ENCODE results near the gene PYDC1.

Gene PYDC1

DNA sequence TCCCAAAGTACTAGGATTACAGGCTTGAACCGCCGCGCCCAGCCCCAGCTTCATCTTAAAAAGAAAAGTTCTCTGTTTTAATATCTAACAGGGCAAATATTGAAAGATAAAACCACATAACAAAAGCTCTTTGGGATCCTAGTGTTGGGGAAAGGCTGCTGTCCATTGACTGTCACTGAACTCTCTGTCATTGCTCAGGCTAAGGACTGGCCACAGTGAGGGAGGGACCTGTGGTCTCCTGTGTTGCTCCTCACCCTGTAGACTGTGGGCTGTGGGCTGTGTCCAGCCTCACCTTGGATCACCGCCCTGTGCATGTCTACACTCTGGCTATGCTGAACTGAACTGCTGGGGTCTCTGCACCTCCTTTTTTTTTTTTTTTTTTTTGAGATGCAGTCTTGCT lies 11.3 kb upstream of the PYDC1 start:
- CTCF ChIA-PET = interaction anchor here (0.8 kb wide), 2 partner anchors 19 to 24 kb away, joined by 3 to 4 read pairs; no protein-coding TSS in a partner anchor
- peak; percentile 3 for DNase-seq (ENCODE audit: extremely low spot score)
- no peak for TF ChIP-seq SP1 (IDR thresholded peaks at IDR 0.05)
- POLR2A ChIA-PET = interaction anchor here (1.0 kb wide), 1 partner anchor 29 kb away, joined by 3 read pairs; no protein-coding TSS in a partner anchor

DNA sequence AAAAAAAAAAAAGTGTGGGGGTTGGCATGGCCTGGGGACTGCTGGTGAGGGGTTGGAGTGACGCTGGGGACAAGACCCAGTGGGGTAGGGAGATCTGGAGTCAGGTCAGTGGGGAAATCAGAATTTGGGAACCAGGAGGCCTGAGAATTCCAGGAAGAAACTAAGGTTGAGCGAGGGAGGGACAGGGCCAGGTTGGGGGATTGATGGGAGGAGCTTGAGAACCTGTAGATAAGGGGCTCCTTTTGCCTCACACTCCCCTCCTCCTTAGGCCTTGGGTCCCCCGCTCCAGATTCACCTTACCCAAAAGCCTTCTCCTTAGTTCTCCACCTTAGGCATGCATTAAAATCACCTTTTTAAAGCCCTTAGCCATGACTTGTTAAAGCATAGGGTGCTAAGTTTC lies 8.3 kb upstream of the PYDC1 start:
- ChIA-PET POLR2A (no interaction called here), CTCF (no interaction called here)
- TF ChIP-seq ELF4 (IDR thresholded peaks at IDR 0.05) (no peak), ARNT (IDR thresholded peaks at IDR 0.05) (no peak), SP1 (IDR thresholded peaks at IDR 0.05) (no peak), BHLHE40 (IDR thresholded peaks at IDR 0.05; ENCODE audit: borderline replicate concordance) (no peak), FOXK2 (IDR thresholded peaks at IDR 0.05) (no peak), FOXM1 (IDR thresholded peaks at IDR 0.05; ENCODE audit: borderline replicate concordance) (no peak), LEF1 (IDR thresholded peaks at IDR 0.05; ENCODE audit: borderline replicate concordance) (no peak), HDGF (IDR thresholded peaks at IDR 0.05; ENCODE audit: borderline replicate concordance) (no peak), TARDBP (IDR thresholded peaks at IDR 0.05) (no peak), L3MBTL2 (conservative IDR thresholded peaks at IDR 0.05) (no peak), NFRKB (IDR thresholded peaks at IDR 0.05) (no peak)
- TF ChIP-seq, protein P1, sequence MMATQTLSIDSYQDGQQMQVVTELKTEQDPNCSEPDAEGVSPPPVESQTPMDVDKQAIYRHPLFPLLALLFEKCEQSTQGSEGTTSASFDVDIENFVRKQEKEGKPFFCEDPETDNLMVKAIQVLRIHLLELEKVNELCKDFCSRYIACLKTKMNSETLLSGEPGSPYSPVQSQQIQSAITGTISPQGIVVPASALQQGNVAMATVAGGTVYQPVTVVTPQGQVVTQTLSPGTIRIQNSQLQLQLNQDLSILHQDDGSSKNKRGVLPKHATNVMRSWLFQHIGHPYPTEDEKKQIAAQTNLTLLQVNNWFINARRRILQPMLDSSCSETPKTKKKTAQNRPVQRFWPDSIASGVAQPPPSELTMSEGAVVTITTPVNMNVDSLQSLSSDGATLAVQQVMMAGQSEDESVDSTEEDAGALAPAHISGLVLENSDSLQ (IDR thresholded peaks at IDR 0.05) = no peak
- DNase-seq (ENCODE audit: extremely low spot score) = peak; percentile 3

DNA sequence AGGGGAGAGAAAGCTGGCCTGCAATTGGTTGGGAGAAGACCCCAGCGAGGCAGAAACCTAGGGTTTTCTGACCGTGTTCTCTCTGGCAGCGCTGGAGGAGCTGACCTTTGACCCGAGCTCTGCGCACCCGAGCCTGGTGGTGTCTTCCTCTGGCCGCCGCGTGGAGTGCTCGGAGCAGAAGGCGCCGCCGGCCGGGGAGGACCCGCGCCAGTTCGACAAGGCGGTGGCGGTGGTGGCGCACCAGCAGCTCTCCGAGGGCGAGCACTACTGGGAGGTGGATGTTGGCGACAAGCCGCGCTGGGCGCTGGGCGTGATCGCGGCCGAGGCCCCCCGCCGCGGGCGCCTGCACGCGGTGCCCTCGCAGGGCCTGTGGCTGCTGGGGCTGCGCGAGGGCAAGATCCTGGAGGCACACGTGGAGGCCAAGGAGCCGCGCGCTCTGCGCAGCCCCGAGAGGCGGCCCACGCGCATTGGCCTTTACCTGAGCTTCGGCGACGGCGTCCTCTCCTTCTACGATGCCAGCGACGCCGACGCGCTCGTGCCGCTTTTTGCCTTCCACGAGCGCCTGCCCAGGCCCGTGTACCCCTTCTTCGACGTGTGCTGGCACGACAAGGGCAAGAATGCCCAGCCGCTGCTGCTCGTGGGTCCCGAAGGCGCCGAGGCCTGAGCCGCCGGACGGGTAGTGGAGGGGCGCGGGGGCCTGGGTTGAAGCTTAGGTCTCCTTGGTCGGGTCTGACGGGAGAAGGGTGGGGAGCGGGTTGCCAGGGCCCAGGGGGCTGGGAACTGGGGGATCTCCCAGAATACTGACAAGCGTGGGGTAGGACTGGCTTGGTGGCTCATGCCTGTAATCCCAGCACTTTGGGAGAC lies 7.4 kb upstream of the PYDC1 start:
- no peak for TF ChIP-seq L3MBTL2 (conservative IDR thresholded peaks at IDR 0.05)
- TF ChIP-seq FOXK2 (IDR thresholded peaks at IDR 0.05) = no peak
- TF ChIP-seq, protein P1 (IDR thresholded peaks at IDR 0.05) = no peak
- no peak for TF ChIP-seq SUZ12 (IDR thresholded peaks at IDR 0.05)
- TF ChIP-seq HDGF (IDR thresholded peaks at IDR 0.05; ENCODE audit: borderline replicate concordance) = no peak
- no peak for TF ChIP-seq BHLHE40 (IDR thresholded peaks at IDR 0.05; ENCODE audit: borderline replicate concordance)
- TF ChIP-seq CTBP1 (IDR thresholded peaks at IDR 0.05; ENCODE audit: borderline replicate concordance) = no peak
- no peak for TF ChIP-seq ARNT (IDR thresholded peaks at IDR 0.05)
- no peak for TF ChIP-seq TARDBP (IDR thresholded peaks at IDR 0.05)
- no peak for TF ChIP-seq NFRKB (IDR thresholded peaks at IDR 0.05)
- no peak for TF ChIP-seq FOXM1 (IDR thresholded peaks at IDR 0.05; ENCODE audit: borderline replicate concordance)
- no peak for TF ChIP-seq SP1 (IDR thresholded peaks at IDR 0.05)
- no peak for TF ChIP-seq LEF1 (IDR thresholded peaks at IDR 0.05; ENCODE audit: borderline replicate concordance)
- no peak for TF ChIP-seq ZNF384 (IDR thresholded peaks at IDR 0.05)
- ChIA-PET POLR2A (interaction anchor here (1.5 kb wide), 1 partner anchor 44 kb away, joined by 4 read pairs; no protein-coding TSS in a partner anchor), CTCF (no interaction called here)
- DNase-seq (ENCODE audit: extremely low spot score) = peak; percentile 2

DNA sequence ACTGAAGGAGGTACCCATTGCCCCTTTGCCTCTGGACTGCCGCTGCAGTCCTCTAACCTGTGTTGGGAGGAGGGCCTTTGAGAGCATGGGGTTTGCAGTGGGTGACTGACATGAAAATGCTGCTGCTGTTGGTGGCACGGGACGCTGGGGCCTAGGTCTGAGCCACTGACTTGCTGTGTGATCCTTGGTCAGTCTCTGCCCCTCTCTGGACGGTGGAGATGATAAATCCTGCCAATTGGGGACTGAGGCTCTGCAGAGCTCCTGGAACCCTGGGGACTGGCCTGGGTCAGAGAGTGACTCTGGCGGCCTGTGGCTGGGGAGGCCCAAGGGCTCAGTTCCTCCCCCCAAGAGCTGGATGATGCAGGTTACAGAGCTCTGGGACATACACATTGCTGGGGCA lies 6.1 kb upstream of the PYDC1 start:
- ChIA-PET CTCF (no interaction called here), POLR2A (interaction anchor here (1.5 kb wide), 1 partner anchor 42 kb away, joined by 4 read pairs; no protein-coding TSS in a partner anchor)
- peak; percentile 4 for DNase-seq (ENCODE audit: extremely low spot score)
- TF ChIP-seq FOXK2 (IDR thresholded peaks at IDR 0.05) (no peak), FOXM1 (IDR thresholded peaks at IDR 0.05; ENCODE audit: borderline replicate concordance) (no peak), TARDBP (IDR thresholded peaks at IDR 0.05) (no peak), FOXA1 (IDR thresholded peaks at IDR 0.05) (no peak), LEF1 (IDR thresholded peaks at IDR 0.05; ENCODE audit: borderline replicate concordance) (no peak), ZNF384 (IDR thresholded peaks at IDR 0.05) (no peak), ARNT (IDR thresholded peaks at IDR 0.05) (no peak), SUZ12 (IDR thresholded peaks at IDR 0.05) (no peak), CTBP1 (IDR thresholded peaks at IDR 0.05; ENCODE audit: borderline replicate concordance) (no peak), NFRKB (IDR thresholded peaks at IDR 0.05) (no peak), L3MBTL2 (conservative IDR thresholded peaks at IDR 0.05) (no peak), HDGF (IDR thresholded peaks at IDR 0.05; ENCODE audit: borderline replicate concordance) (no peak), ELF4 (IDR thresholded peaks at IDR 0.05) (no peak), BHLHE40 (IDR thresholded peaks at IDR 0.05; ENCODE audit: borderline replicate concordance) (no peak), SP1 (IDR thresholded peaks at IDR 0.05) (no peak)
- TF ChIP-seq, protein P1 (IDR thresholded peaks at IDR 0.05) = no peak

DNA sequence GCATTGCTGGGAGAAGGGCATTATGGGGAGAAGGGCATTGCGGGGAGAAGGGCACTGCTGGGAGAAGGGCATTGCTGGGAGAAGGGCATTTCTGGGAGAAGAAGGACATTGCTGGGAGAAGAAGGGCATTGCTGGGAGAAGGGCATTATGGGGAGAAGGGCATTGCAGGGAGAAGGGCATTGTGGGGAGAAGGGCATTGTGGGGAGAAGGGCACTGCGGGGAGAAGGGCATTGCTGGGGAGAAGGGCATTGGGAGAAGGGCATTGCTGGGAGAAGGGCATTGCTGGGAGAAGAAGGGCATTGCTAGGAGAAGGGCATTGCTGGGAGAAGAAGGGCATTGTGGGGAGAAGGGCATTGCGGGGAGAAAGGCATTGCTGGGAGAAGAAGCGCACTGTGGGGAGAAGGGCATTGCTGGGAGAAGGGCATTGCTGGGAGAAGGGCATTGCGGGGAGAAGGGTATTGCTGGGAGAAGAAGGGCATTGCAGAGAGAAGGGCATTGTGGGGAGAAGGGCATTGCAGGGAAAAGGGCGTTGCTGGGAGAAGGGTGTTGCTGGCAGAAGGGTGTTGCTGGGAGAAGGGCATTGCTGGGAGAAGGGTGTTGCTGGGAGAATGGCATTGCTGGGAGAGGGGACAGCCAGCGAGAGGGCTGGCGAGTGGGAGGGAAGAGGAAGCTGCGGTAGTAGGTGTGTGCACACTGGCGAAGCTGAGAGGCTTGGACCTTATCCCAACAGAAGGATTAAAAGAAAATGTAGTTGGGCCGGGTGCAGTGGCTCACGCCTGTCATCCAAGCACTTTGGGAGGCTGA lies 4.6 kb upstream of the PYDC1 start:
- DNase-seq (ENCODE audit: extremely low spot score) = peak; percentile 3
- POLR2A ChIA-PET = no interaction called here
- CTCF ChIA-PET = no interaction called here
- TF ChIP-seq SP1 (IDR thresholded peaks at IDR 0.05) = no peak
- TF ChIP-seq ARNT (IDR thresholded peaks at IDR 0.05) = no peak
- no peak for TF ChIP-seq CTBP1 (IDR thresholded peaks at IDR 0.05; ENCODE audit: borderline replicate concordance)
- no peak for TF ChIP-seq TARDBP (IDR thresholded peaks at IDR 0.05)
- TF ChIP-seq L3MBTL2 (conservative IDR thresholded peaks at IDR 0.05) = no peak
- no peak for TF ChIP-seq FOXA1 (IDR thresholded peaks at IDR 0.05)
- TF ChIP-seq ELF4 (IDR thresholded peaks at IDR 0.05) = no peak
- TF ChIP-seq HDGF (IDR thresholded peaks at IDR 0.05; ENCODE audit: borderline replicate concordance) = no peak
- no peak for TF ChIP-seq FOXK2 (IDR thresholded peaks at IDR 0.05)
- no peak for TF ChIP-seq NFRKB (IDR thresholded peaks at IDR 0.05)
- no peak for TF ChIP-seq BHLHE40 (IDR thresholded peaks at IDR 0.05; ENCODE audit: borderline replicate concordance)
- TF ChIP-seq, protein P1 (IDR thresholded peaks at IDR 0.05) = no peak
- no peak for TF ChIP-seq ZNF384 (IDR thresholded peaks at IDR 0.05)
- TF ChIP-seq LEF1 (IDR thresholded peaks at IDR 0.05; ENCODE audit: borderline replicate concordance) = no peak
- no peak for TF ChIP-seq FOXM1 (IDR thresholded peaks at IDR 0.05; ENCODE audit: borderline replicate concordance)
- no peak for TF ChIP-seq SUZ12 (IDR thresholded peaks at IDR 0.05)
